Embryonic facial prominence (tissue), 1 donor: ENCODE data around the gene RARRES1.

ENCODE experiments used
- DNase-seq: peaks from one replicate; pipeline ENCODE4 v3.0.0-alpha.2; 2016; ENCODE audit errors: extremely low spot score

Gene RARRES1

DNA sequence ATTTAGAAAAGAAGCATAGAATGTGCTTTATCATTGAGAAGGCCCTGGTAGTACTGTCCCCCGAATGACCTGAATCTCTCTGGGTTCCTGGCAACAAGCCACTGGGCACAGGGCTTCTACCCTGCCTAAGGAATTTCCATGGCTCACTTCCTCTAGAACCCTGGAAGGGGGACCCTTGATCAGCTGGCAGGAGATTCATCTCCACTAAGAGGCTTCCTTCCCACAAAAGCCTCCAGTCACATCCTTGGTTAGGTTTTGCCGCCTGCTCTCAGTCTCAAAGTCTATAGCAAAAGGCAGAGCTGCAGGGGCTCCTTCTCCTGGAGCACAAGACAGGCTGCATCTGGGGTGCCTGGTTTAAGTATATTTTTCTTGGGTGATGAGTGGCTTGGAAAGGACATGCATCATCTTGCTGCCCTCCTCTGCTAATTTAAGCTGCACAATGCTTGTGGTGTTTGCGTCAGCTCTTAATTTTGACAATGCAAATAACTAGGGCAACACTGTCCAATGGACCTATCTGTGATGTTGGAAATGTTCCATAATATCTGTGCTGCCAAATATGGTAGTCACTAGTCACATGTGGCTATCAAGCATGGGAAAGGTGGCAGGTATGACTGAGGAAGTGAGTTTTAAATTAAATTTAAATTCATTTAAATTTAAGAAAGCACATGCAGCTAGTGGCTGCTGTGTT lies 33.4 kb upstream of the RARRES1 start:
- no peak for DNase-seq

DNA sequence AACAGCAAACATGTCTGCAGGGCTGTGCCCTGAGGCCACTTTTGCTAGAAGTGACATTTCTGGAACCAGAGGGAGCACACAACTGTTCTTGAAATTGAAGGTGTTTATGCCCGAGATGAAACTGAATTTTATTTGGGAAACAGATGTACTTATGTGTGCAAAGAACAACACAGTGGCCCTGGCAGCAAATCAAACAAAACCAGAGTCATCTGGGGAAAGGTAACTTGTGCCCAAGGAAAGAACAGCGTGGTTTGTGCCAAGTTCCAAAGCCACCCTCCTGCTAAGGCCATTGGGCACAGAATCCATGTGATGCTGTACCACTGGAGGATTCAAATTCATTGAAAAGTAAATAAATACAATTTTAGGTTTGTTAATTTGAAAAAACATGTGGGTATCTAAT lies 31.2 kb upstream of the RARRES1 start:
- no peak for DNase-seq

DNA sequence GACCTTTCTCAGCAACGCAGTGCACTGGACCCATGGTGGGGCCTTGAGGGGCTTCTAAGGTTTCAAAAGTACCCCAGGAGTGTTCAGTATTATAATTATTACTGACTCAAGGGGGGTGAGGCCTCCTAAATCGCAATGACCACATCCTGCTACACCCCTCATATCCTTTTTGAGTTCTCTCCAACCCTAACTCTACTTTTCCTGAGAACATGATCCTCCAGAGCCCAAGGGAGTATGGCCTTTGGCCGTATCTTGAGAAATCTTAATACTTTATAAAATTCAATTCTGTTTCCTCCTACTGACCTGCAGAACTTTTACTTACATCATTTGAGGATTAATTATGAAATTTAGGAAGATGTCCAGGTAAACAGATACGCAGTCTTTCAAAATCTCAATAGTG lies 30.4 kb upstream of the RARRES1 start:
- no peak for DNase-seq

DNA sequence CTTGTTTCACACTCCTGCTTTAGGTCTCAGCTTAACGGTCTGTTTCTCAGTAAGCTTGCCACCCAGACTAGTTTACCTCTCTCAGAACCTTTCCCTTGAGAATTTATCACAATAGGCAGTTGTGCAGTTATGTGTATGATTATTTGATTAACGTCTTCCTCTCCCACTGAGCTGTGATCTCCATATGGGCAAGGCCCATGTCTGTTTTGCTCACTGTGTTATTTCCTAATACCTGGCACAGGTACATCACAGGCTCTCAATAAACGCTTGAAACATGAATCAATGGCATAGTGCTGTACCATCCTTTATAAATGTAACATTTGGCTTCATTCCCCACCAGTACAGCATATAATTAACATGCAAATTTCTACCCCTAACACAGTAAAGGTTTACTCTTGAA lies 29.1 kb upstream of the RARRES1 start:
- DNase-seq: no peak

DNA sequence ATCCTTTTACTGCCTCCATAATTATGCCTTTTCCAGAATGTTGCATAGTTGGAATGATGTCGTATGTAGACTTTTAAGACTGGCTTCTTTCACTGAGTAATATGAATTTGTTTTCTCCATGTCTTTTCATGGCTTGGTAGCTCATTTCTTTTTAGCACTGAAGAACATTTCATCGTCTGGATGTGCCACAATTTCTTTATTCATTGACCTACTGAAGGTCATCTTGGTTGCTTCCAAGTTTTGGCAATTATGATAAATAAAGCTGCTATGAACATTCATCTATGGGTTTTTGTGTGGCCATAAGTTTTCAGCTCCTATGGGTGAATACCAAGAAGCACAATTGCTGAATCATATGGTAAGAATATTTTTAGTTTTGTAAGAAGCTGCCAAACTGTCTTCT lies 23.2 kb upstream of the RARRES1 start:
- DNase-seq: no peak

DNA sequence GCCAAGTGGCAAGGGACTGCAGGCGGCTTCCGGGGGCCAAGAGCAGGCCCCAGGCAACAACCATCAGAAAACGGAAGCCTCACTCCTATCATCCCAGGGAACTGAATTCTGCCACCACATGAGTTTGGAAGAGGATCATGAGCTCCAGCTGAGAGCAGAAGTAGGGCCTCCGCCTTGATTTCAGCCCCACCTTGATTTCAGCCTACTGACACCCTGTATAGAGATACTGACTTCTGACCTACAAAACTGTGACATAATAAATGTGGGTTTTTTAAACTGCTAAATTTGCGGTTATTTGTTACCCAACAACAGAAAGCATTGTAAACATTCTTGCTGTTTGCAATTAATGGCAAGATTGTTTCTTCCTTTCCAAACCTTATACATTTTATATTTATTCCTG lies 21.6 kb upstream of the RARRES1 start:
- no peak for DNase-seq

DNA sequence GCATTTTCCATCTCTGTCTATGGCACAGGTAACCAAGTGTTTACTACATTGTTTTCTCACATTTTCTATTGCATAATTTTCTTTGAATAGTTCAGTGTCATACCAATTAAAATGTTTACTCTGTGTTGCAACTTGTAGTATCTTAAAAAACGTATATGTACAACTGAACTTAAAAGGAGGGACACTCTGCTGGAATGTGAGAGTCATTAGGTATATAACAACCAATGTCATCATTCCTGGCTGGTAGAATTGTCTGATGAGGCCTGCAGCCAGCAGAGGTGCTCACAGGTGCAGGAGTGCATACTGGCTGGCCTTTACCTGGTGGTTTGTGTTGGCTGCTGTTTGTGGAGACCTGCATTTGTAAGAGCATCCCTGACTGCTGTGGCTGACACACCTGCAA lies 19.1 kb upstream of the RARRES1 start:
- no peak for DNase-seq

DNA sequence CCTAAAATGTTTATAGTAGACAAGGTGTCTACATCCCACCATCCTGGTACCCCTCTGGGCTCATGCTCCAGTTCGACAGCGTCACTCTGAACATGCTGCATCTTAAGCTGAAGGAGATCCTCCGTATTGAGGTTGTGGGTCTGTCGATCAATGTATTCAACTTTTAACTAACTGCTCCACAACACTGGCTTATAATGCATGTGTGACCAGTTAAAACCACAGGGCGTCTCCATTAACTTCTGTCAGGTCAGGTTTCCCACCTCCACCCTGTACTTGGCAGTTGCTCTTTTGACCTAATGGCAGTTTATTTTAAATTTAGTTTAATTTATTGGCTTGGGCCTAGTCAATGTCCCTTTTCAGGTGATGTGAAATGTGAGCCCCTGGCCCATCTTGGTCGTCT lies 17.8 kb upstream of the RARRES1 start:
- no peak for DNase-seq

DNA sequence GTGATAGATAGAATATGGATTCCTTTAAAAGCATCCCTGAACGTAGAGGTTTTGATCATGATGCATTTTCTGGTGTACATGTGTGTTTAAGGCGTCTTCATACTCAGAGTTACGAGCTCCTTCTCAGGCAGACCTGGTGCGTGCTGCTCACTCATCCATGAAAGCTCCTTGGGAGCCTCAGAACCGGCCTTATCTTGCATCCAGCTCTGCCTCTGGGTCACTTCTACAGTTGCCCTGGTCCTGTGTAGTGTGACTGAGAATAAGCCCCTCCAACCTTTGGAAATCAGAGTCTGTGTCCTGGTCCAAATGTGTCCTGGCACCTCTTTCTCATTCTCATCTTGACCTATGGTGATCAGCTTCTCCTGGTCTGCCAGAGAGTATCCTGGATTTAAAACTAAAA lies 17.3 kb upstream of the RARRES1 start:
- no peak for DNase-seq

DNA sequence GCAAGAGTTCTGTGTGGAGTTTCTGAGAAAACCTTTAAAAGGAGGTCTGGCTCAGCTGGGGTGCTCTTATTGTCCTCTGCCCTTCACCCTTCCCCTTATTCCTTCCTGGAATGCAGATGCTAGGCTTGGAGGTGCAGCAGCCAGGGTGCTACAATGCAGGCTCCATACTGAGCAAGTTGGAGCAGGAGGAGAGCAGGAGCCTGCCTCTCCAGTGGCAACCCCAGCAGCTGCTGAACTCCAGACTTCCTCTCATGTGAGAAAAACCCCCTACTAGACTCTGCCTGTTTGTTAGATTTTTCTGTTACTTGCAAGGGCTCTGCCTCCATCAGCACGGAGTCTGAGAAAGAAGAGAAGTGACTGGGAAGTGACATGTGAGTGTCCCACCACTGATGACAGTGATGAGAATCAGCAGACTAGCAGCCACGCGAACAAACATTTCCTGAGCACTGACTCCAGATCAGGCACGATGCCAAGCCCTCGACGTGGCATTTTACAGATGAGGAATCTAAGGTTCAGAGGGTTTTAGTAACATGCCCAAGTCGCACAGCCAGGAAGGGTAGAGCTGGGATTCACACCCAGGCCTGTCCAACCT lies 16.1 kb upstream of the RARRES1 start:
- DNase-seq: no peak

DNA sequence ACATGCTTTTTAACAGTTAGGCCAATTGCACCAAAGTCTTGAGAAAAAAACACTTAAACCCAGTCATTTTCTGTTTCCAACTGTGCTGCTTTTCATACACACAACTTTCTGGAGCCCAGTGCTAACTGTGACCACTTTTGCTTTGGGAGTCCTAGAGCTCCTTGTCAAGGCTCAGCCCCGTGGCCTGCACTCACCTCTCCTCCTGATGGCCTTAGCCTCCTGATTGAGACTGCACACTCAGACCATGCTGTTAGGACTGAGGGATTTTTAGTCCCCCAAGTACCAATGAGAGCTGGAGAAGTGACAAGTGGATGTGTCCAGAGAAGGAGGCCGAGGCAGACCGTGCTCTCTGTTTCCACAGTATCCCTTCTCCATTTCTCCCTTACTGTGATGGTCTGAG lies 15.2 kb upstream of the RARRES1 start:
- DNase-seq: no peak

DNA sequence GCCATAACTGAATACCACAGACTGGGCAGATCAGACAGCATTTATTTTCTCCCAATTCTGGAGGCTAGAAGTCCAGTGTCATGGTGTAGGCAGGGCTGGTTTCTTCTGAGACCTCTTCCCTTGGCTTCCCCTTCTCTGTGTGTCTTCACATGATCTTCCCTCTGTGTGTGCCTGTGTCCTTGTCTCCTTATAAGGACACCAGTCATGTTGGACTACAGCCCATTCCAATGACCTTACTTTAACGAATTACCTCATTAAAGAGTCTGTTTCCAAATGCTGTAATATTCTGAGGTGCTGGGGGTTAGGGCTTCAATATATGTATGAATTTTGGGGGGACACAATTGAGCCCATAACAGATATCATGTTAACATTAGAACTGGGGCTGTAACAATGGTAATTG lies 13.3 kb upstream of the RARRES1 start:
- DNase-seq: no peak

DNA sequence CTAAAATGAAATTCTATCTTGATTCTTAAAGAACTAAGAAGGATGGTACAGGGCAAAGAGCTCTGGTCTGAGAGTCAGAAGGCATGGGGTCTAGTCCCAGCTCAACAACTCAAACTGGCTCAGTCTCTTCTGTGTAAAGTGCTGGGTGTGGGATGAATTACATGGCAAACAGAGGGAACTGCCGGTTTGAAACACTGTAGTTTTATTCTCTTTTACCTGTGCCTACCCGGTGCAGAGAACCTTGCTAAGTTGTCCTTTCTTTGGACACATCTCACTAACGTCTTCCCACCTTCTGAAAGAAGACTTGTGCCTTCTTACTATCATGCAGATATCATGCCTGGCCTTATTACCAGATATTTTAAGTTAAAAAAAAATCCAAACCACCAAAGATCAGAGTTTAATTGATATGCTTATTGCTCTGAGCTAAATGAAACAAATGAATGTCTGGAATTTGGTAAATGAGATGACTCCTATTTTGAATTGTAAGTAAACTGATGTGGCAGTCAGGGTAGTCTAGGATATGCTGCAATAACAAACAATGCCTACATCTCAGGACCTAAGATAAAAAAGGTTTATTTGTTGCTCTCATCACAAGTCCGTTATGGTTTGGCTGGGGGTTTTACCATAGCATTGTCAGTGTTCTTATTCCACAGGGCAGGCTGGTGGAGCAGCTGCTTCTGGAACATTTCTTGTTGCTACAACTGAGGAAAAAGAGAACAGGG lies 12.5 kb upstream of the RARRES1 start:
- no peak for DNase-seq

DNA sequence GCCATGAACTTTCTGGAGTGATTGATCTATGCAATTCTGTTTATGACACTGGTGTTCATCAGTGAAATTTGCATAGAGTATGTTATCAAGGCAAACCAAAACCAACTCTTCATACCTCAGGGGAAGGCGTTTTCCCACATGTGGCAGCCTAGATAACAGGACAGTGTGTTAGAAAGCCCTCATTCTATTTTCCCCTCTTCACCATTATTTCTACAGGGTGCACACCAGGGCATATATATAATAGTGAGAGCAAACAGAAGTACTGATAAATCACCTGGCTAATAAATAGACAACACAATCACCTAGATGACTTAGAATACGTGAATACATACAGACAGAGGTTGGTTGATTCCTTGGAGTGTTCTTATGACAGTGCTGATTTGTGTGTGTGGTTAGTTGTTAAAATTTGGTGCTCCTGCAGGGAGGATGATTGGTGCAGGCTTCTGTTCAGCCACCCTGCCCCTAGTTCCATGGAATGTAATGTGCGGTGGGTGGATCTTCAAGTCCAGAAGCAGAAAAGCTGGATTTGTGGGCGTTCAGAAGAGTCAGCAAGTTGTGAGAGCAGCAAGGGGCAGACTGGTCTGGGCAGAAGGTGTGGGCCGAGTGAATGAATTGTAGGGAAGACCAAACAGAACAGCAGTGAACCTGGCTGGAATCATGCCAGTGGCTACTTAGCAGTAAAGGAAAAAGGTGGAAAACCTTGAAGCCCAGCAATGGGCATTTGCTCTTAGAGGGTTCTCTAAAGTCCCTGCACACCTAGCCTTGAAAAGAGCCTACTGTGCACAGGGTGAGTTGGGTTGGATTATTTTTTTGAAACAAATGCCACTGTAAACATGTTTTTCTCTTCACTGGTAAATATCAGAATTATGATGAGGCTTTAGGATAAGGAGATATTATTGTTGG lies 11.7 kb upstream of the RARRES1 start:
- no peak for DNase-seq

DNA sequence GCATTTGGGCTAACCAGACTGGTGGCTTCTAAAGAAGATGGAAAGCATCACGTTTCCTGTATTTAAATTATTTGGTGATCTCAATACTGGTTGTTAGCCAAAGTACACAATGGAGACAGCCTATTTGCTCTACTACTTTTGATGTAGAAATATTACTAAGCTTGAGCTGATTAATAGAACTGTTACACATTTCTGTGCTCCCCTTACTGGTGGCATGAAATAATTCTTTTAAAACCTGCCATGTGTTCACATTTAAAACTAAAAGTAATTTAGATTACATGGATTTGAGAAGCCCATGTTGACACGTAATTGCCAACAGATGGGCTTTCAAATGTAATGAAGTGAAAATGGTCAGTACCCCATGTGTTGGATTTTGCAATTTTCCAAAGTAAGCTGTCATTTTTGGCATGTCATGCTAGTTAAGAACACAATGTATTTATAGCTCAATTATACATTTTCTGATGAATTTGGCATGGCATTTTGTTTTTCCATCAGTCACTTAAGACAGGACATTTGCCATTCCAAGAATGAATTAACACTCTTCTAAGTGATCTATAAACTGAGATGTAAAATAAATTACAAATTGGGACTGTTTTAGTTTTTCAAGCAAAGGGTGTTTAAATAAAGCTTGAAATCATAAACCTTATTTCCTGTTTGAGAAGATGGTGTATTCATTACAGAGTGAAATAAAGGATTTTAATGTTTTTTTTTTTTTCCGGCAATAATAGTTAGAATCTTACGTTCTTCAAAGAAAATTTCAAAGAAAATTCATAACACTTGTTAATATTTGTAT lies 10.8 kb upstream of the RARRES1 start:
- DNase-seq: no peak

DNA sequence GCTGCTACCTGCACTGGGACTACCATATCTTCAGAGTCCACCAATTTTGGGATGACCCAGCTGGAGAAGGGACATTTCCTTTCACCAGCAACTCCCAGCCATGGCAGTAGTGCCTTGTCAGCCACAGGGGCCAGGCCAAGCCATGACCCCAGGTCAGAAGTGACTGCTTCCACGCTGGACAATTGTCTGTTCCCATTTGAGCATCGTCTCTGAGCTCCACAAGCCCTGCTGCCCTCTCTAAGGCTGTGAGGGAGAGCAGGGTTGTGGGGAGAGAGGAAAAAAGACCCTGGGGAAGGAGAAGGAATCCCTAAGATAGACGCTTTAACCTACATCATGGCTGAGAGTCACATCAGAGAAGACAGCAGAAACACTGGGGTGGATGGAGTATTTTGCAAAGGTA lies 7.4 kb upstream of the RARRES1 start:
- DNase-seq: no peak

DNA sequence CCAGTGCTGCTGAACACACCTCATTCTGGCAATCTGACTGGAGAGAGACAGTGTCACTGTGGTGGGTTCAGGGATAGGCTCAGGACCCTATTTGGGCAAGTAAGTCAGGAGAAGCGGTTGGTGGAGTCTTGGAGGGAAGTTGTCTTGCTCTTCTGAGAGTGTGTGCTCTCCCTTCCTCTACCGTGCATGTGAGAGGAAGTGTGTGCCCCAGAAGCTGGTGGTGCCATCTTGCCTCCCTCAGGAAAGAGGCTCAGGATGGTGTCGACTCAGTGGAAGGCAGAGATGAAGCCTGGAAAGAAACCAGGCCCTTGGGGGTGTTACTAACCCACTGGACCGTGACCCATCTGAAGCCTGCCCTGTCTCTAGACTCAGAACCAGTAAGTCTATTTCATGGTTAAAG lies 6.8 kb upstream of the RARRES1 start:
- DNase-seq: no peak

DNA sequence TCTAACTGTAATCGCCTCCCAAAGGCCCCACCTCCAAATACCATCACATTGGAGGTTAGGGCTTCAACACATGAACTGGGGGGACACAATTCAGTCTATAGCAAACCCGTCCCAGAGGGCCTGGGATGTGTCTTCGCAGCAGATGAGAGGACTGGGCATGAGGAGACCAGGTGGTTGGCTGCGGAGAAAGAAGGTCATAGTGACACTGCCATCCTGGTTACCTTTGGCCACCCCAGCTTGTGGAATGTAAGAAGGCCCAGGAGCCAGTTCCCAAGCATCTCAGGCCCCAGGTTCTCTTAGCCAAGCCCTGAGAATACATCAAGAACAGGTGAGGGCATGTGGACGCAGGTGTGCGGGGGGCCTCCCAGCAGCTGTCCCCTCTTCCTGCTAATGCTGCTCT lies 6.4 kb upstream of the RARRES1 start:
- DNase-seq: no peak

DNA sequence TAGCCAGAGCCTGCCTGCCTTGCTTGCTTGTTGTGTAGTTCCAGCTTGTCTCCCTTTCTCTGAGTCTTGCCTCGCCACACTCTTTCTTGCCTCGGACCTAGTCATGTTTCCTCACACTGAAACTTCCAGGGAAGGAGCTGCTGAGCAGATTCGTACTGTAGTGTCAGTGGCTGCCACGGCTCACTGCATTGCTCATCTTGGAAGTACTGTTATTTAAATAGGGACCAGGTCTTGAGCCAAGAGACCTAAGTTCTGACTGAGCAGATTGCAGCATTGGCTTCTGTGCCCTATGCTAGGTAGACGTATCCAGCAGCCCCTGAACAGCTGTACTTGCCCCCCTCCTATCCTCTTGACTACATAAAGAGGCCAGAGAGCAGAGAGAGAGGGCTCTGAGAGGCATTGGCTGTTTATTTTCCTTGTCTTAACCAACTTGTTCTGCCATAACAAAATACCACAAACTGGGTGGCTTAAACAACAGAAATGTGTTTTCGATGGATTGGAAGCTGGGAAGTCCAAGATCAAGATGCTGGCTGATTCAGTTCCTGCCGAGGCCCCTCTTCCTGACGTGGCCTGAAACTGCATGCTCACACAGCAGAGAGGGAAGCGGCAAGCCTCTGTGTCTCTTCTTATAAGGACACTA lies 5.8 kb upstream of the RARRES1 start:
- DNase-seq: no peak

DNA sequence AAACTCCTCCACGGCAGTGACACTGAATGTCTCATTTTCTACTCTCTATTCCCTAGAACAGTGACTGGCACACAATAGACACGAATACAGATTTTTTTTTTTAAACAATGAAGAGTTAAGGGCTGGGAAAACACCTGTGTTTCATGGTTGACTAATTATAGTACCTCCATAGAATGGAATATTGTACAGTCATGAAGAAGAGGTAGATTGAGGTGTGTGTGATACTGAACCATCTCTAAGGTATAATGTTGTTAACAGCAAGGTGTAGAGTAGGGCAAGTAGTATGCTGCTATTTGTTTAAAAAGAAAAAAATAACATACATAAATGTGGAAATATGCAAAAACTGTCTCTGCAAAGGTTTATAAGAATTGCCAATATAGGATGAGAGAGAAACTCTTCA lies 5.2 kb upstream of the RARRES1 start:
- no peak for DNase-seq
